OCI-LY1 (cell line): ENCODE measurements around the gene TRMU.

ENCODE experiments used
- CTCF ChIP-seq: fragments of 200-600 bp; sonication (generic), shearing (Covaris generic); IDR thresholded peaks from 2 replicates; pipeline ENCODE4 v1.5.1; 2017; ENCODE audit warnings: mild to moderate bottlenecking, antibody characterized with exemption, low read length, moderate library complexity, mixed read lengths
- EZH2 ChIP-seq: fragments of 200-600 bp; sonication (generic), shearing (Covaris generic); IDR thresholded peaks from 2 replicates; pipeline ENCODE4 v1.8.0; 2017; ENCODE audit warnings: borderline replicate concordance, mixed run types, mild to moderate bottlenecking, antibody characterized with exemption, low read length, moderate library complexity, mixed read lengths

- TF ChIP-seq EZH2 (no peak), CTCF (no peak)
Measured at GRCh38 chr22:46347646-46348045, 12.1 kb downstream of the TRMU start.
